NCI-H82 treated with DMSO at 0.1 percent for 48 hours (cell line): ENCODE data around the gene KIZ.

Experiments
- DNase-seq: peaks from one replicate; lab custom pipeline; 2025; ENCODE audit not compliant: unreplicated experiment; lab: John Stamatoyannopoulos, UW

The KIZ gene

GRCh38 chr20:21104921-21105320, 21.0 kb upstream of the KIZ start:
- no peak for DNase-seq

DNA sequence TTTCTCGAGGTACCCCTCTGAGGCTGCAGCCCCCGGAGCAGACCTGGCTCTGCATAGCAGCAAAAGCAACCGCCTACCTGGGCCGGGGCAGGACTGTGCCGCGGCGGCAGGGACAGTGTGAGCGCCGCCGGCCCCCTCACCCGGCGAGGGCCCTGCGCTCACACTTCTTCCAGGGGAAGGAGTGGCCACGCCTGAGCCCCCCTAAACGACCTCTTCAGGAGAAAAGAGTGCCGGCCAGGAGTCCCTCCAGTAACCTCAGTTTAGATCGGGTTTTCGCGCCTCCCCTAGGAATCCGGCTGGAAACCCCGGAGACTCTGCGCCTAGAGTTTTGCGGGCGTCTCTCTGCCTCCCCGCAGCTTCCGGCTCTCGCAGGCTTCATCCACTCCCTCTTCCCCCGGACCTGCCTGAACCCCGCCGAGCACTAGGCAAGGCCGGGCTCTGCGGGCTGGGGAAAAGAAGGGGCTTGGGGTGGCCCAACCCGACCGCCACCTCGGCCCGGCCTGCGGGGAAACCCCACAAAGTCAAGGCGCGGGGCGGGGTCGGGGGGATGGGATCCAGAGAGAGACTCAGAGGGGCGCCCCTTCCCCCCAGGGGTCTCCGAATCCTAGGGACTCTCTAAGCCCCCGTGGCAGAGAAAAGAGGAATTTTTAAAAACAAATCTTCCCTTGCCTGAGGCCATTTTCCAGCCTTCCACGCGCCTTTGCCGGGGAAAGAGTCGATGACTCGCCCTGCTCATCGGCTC, 20.3 kb upstream of the KIZ start:
- DNase-seq = no peak

GRCh38 chr20:21106171-21107017, 19.5 kb upstream of the KIZ start, which contains the start of gene LINC00237:
Gene LINC00237, minus strand, starts transcription at chr20:21106358.
- DNase-seq = no peak

- no peak for DNase-seq
Observed at GRCh38 chr20:21109144-21109543, 16.7 kb upstream of the KIZ start.

- no peak for DNase-seq
Observed at GRCh38 chr20:21110811-21111210, 15.1 kb upstream of the KIZ start.

- no peak for DNase-seq
Observed at GRCh38 chr20:21111416-21111815, 14.5 kb upstream of the KIZ start.

GRCh38 chr20:21113697-21114096, 12.2 kb upstream of the KIZ start:
- no peak for DNase-seq

DNA sequence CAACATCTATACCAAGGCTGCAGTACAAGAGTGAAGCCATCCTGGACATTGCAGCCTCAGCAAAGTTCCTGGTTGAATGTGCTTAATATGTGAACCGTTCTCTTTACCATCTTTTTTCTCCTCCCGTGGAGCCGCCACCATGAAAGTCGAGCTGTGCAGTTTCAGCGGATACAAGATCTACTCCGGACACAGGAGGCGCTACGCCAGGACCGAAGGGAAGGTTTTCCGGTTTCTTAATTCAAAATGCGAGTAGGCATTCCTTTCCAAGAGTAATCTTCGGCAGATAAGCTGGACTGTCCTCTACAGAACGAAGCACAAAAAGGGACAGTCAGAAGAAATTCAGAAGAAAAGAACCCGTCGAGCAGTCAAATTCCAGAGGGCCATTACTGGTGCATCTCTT, 11.3 kb upstream of the KIZ start:
- no peak for DNase-seq

- DNase-seq = no peak
Observed at GRCh38 chr20:21117521-21117920, 8.4 kb upstream of the KIZ start.

DNA sequence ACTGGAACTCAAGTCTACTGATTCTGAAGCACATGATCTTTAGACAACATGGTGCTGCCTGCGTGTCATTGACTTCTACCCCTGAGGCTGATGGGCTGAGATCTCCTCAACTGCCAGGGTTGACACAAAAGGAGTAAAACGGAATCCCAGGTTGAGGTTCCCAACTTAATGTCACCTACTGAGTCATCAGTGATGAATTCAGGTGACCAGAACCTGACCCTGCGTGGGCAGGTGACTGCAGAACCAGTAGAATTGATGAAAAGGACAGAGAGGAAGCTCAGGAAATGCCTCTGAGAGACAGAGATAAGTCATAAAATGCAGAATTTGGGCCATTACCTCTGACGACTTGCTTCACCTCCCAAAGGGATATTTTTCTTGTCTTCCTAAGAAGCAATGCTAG, 7.7 kb upstream of the KIZ start:
- DNase-seq = no peak

DNA sequence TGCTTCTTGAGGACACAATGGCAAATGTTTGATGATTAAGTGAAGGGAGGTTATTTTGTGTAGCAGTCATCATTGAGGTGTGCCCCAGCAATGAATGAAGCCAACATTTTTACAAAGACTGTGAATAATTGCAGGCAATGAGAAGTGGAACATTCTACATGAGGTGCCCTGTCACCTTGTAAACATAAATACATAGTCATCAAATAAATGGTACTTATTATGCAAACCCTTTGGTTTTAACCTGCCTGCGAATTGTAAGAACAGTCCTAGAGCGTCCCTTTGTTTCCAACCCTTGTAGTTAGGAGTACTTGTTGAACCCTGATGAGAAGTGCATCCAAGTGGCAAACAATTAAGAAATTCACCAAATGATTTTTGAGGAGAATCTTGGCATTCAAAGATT, 7.1 kb upstream of the KIZ start:
- DNase-seq = no peak

- no peak for DNase-seq
Observed at GRCh38 chr20:21124190-21124589, 1.7 kb upstream of the KIZ start.

DNA sequence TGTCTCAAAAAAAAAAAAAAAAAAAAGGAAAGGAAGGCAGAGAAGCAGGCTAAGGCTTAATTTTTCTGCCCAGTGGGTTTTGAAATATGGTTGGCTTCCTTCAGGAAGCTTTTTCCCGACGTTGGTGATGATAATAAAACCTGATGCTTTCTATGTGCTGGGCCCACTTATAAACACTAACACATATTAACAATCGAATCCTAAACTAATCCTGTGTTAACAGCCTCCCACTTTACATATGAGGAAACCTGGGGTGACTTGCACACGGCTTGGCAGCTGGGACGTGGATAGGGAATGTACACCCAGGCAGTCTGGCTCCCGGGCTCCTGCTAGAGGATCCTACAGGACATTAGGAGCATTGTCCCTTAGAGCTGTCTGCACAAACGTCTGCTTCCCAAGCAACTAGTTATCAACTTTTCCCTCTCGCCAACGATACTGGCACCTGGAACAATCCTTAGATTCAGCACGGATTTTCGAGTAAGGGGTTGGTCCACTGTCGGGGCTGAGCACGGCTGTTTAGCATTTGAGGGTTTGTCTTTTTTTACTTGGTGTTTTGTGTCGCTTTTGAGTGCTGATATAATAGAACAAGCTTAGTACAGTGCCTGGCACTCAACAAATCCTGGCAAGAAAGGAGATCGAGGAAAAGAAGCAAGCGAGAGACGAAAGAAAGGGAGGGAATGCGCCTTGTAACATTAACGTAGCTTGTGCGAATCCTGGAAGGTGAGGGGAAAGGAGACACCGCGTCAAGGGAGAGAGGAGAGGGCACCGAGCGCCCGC, 622 bp upstream of the KIZ start:
- peak; percentile 16 for DNase-seq

DNA sequence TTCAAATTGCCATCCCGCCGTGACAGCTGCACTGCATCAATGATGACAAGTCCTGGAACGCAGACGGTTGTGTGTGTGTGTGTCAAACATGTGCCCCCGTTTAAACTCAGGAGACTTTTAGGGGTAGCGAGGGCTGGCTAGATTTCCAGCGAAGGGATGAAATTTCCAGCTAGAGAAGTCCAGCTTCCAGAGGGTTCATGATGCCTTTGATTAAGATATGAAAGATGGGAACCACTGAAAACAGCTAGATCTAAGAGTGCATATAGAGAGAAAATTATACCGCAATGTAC, 644 bp downstream of the KIZ start:
- DNase-seq = no peak

DNA sequence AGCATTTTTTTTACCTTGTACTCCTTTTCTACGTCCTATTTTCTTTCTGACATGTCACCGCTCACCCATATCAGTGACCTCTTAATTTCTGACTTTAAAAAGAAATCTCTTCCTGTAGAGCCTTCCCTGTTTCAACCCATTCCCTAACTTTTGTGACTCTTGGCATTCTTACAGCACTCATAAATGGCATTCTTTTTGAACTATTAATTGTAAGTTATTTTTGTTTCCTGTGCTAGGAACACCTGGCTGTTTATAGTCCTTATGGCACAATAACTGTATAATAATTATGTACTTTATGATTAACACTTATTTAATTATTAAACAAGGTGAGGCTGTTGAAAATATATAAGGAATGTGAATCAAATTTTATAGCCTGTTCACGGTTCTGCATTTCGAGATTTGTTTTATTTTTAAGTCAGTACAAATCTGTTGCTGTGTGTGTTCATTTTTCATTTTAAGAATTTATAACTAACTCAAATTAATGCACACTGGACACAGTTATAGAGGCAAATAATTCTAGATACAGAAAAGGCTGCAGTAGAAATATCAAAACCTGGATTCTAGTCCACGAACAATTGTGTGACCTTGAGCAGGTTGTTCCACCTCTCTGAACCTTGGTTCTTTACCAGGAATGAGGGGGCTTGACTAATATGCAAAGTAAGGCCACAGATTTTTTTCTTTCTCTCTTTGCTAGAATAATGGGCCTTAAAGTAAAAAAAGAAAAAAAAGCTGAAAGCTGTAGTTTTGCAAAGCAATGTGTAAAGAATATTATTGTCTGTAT, 1.5 kb downstream of the KIZ start:
- DNase-seq = no peak

DNA sequence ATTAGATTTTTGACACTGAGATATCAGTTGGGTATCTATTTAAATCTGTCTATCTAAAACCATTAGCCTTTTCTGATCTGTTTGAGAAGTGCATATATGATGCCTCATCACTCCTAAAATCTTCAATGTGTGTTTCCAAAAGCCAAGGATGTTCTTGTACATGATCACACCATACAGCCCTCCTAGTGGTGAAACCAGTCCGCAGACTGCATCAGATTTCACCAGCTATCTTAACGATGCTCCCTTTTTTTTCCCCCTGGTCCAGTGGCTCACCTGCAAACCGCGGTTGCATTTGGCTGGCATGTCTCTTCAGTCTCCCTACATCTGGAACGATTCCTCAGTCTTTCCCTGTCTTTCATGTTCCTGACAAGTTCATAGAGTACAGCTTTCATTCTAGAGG, 4.0 kb downstream of the KIZ start:
- DNase-seq = no peak

GRCh38 chr20:21133404-21133803, 7.5 kb downstream of the KIZ start:
- no peak for DNase-seq

- no peak for DNase-seq
Observed at GRCh38 chr20:21133917-21134622, 8.2 kb downstream of the KIZ start.

DNA sequence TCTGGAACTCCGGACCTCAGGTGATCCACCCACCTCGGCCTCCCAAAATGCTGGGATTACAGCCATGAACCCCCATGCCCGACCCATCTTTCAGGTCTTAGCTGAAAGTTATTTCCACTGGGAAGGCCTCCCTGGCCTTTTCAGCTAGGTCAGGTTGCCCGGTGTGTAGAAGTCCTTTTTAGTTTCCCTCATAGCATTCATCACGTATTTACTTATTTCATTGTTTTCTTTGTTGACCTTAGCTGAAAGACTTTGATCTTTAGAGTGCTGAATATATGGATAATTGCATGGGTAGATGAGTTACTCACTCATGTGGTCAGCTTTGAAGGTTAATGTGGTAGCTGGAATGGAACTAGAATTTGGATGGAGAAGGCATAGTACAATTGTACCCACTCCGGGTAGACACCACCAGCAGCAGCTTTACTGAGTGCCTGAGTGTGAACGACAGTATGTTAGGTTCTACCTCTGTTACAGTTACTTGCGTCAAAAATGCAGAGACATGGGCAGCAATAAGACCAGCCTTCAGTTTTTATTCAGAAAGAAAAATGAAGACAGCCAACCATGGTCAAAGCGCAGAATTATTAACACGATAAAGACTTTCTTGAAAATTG, 9.1 kb downstream of the KIZ start:
- no peak for DNase-seq
